H1 (cell line): Measurements from ENCODE around the gene CTNS. TPM values are rescaled to one million over a fixed set of nuclear protein-coding genes. Genes with fewer than 3 reads are reported as not detected.

Experiments
- CTCF ChIA-PET: fragments of 300-600 bp; sonication (Branson Sonifier 250); formaldehyde crosslinking; loops from one replicate; lab custom pipeline; 2021; ENCODE audit not compliant: partially characterized antibody; lab: Charles Lee
- POLR2A ChIA-PET: fragments of 300-600 bp; sonication (Branson Sonifier 250); formaldehyde crosslinking; loops from one replicate; lab custom pipeline; 2021; ENCODE audit warnings: inconsistent platforms; ENCODE audit not compliant: partially characterized antibody; lab: Charles Lee
- DNase-seq, 2 experiments: peaks; one replicate each; pipeline versions ENCODE4 v3.0.0 to v3.0.0-alpha.2; 2010 to 2022; ENCODE audit warnings: low spot score in 2 of 2, low read depth in 1 of 2, mixed read lengths in 1 of 2
- FAIRE-seq: peaks from 2 replicates; lab custom pipeline; 2011; peaks lifted over from hg19 to GRCh38; lab: Jason Lieb, UNC
- H2AFZ ChIP-seq: 2 replicates; pipeline ENCODE4 v1.8.1; 2012; ENCODE audit warnings: low read length, inconsistent platforms
- H2AK5ac ChIP-seq: 2 replicates; pipeline ENCODE4 v1.6.1; 2013; ENCODE audit warnings: low read depth, low read length
- H2BK120ac ChIP-seq: replicated peaks from 2 replicates; pipeline ENCODE3; 2013; ENCODE audit warnings: low read depth, low read length, inconsistent platforms
- H2BK12ac ChIP-seq: 2 replicates; pipeline ENCODE4 v1.6.1; 2013; ENCODE audit warnings: low read depth, low read length
- H2BK15ac ChIP-seq: 2 replicates; pipeline ENCODE4 v1.6.1; 2013; ENCODE audit warnings: low read length
- H2BK20ac ChIP-seq: 2 replicates; pipeline ENCODE4 v1.6.1; 2013; ENCODE audit warnings: low read length
- H2BK5ac ChIP-seq: 2 replicates; pipeline ENCODE4 v1.6.1; 2013; ENCODE audit warnings: low read depth, low read length
- H3K14ac ChIP-seq: 2 replicates; pipeline ENCODE4 v1.6.1; 2013; ENCODE audit warnings: inconsistent platforms; ENCODE audit not compliant: insufficient read length
- H3K18ac ChIP-seq: 2 replicates; pipeline ENCODE4 v1.6.1; 2013; ENCODE audit warnings: low read length; ENCODE audit errors: extremely low read depth
- H3K23ac ChIP-seq: 2 replicates; pipeline ENCODE4 v1.6.1; 2013; ENCODE audit warnings: inconsistent platforms; ENCODE audit not compliant: insufficient read length
- H3K23me2 ChIP-seq: 2 replicates; pipeline ENCODE4 v1.6.1; 2013; ENCODE audit warnings: low read depth, low read length
- H3K27ac ChIP-seq: 2 replicates; pipeline ENCODE4 v1.6.1; 2011; ENCODE audit warnings: low read depth, low read length, inconsistent platforms
- H3K27me3 ChIP-seq, 4 experiments: replicated peaks in 1 of 4; 1 replicate in 1 of 4; 2 replicates in 3 of 4; pipeline versions ENCODE4 v1.6.1 to v1.8.1; 2011 to 2013; ENCODE audit warnings: low read length in 3 of 4, mild to moderate bottlenecking in 3 of 4, inconsistent platforms in 2 of 4, mixed read lengths in 2 of 4, moderate library complexity in 1 of 4; ENCODE audit not compliant: control insufficient read depth in 3 of 4, insufficient read depth in 3 of 4; ENCODE audit errors: extremely low read depth in 1 of 4
- H3K36me3 ChIP-seq, 4 experiments: 2 replicates each; pipeline versions ENCODE4 v1.6.1 to v1.8.1; 2011 to 2013; ENCODE audit warnings: mild to moderate bottlenecking in 4 of 4, low read length in 3 of 4, moderate library complexity in 2 of 4, control low read depth in 1 of 4, inconsistent platforms in 1 of 4; ENCODE audit not compliant: insufficient read depth in 4 of 4, control insufficient read depth in 2 of 4
- H3K4ac ChIP-seq: replicated peaks from 2 replicates; pipeline ENCODE3; 2013; ENCODE audit warnings: low read length, low read depth, mixed read lengths, inconsistent platforms; ENCODE audit not compliant: insufficient read length
- H3K4me1 ChIP-seq, 4 experiments: replicated peaks in 1 of 4; 1 replicate in 1 of 4; 2 replicates in 3 of 4; pipeline versions ENCODE4 v1.6.1 to v1.8.1; 2011 to 2013; ENCODE audit warnings: low read length in 3 of 4, inconsistent platforms in 2 of 4, mixed read lengths in 1 of 4; ENCODE audit not compliant: insufficient read depth in 4 of 4, control insufficient read depth in 3 of 4
- H3K4me2 ChIP-seq, 2 experiments: 2 replicates each; pipeline versions ENCODE4 v1.6.1 to v1.8.1; 2011 to 2013; ENCODE audit warnings: low read depth in 2 of 2, low read length in 2 of 2, control low read depth in 1 of 2, inconsistent platforms in 1 of 2, mild to moderate bottlenecking in 1 of 2; ENCODE audit not compliant: insufficient read depth in 1 of 2
- H3K4me3 ChIP-seq, 4 experiments: fragments of 200-600, 300-600 bp in 1 of 4; sonication (generic), shearing (Covaris generic), sonication (Bioruptor Twin) in 1 of 4; 2 replicates each; pipeline versions ENCODE4 v1.5.1 to v1.8.1; 2011 to 2016; ENCODE audit warnings: low read length in 4 of 4, low read depth in 3 of 4, control low read depth in 2 of 4, inconsistent platforms in 2 of 4, mild to moderate bottlenecking in 2 of 4, mixed read lengths in 1 of 4, moderate library complexity in 1 of 4; ENCODE audit not compliant: insufficient read depth in 2 of 4; ENCODE audit errors: extremely low read depth in 1 of 4
- H3K56ac ChIP-seq: replicated peaks from 2 replicates; pipeline ENCODE3; 2013; ENCODE audit warnings: low read depth, mild to moderate bottlenecking, mixed read lengths, low read length, inconsistent platforms; ENCODE audit not compliant: insufficient read length
- H3K79me1 ChIP-seq: 2 replicates; pipeline ENCODE4 v1.6.1; 2013; ENCODE audit warnings: low read depth, low read length, control low read depth
- H3K79me2 ChIP-seq, 2 experiments: 2 replicates each; pipeline versions ENCODE4 v1.6.1 to v1.8.1; 2012 to 2013; ENCODE audit warnings: low read length in 2 of 2, mild to moderate bottlenecking in 2 of 2, inconsistent platforms in 1 of 2; ENCODE audit not compliant: insufficient read depth in 2 of 2, control insufficient read depth in 1 of 2
- H3K9ac ChIP-seq, 4 experiments: replicated peaks in 1 of 4; 1 replicate in 1 of 4; 2 replicates in 3 of 4; pipeline versions ENCODE4 v1.6.1 to v1.8.1; 2011 to 2013; ENCODE audit warnings: low read depth in 3 of 4, low read length in 3 of 4, control low read depth in 2 of 4, mild to moderate bottlenecking in 2 of 4, moderate library complexity in 2 of 4, inconsistent platforms in 1 of 4; ENCODE audit errors: extremely low read depth in 1 of 4
- H3K9me3 ChIP-seq, 2 experiments: 2 replicates each; pipeline versions ENCODE4 v1.6.1 to v1.8.1; 2012 to 2013; ENCODE audit warnings: mild to moderate bottlenecking in 2 of 2, moderate library complexity in 2 of 2, control low read depth in 1 of 2, inconsistent platforms in 1 of 2, low read depth in 1 of 2, low read length in 1 of 2, mixed read lengths in 1 of 2; ENCODE audit not compliant: insufficient read depth in 2 of 2
- H4K20me1 ChIP-seq, 2 experiments: replicated peaks in 1 of 2; 2 replicates each; pipeline versions ENCODE3 to v1.8.1; 2011 to 2013; ENCODE audit warnings: inconsistent platforms in 2 of 2, low read length in 2 of 2, mild to moderate bottlenecking in 1 of 2; ENCODE audit not compliant: insufficient read depth in 2 of 2, control insufficient read depth in 1 of 2
- H4K5ac ChIP-seq: 2 replicates; pipeline ENCODE4 v1.6.1; 2013; ENCODE audit warnings: low read length, low read depth, mixed read lengths, inconsistent platforms; ENCODE audit not compliant: insufficient read length
- H4K8ac ChIP-seq: 2 replicates; pipeline ENCODE4 v1.8.0; 2013; ENCODE audit warnings: mild to moderate bottlenecking, moderate library complexity, low read length, inconsistent platforms; ENCODE audit not compliant: insufficient read depth; ENCODE audit errors: extremely low read depth
- H4K91ac ChIP-seq: replicated peaks from 2 replicates; pipeline ENCODE3; 2013; ENCODE audit warnings: low read length, mixed read lengths, inconsistent platforms; ENCODE audit not compliant: insufficient read length
- NRF1 ChIP-seq: IDR thresholded peaks from 2 replicates; pipeline ENCODE4 v1.6.1; 2011; ENCODE audit warnings: mild to moderate bottlenecking, low read depth, low read length, improper control_type of control experiment
- PHF8 ChIP-seq: fragments of 200-600 bp; sonication (generic); conservative IDR thresholded peaks from 2 replicates; pipeline ENCODE4 v1.7.1; 2012; ENCODE audit warnings: low read depth, mild to moderate bottlenecking, inconsistent platforms, low read length, moderate library complexity
- WGBS, 2 experiments: shearing (Covaris generic) in 1 of 2; methylation state at CpG; one replicate each; pipeline versions ENCODE4 v1.1.6 to v1.1.7; 2013 to 2015; ENCODE audit warnings: low lambda C conversion rate in 2 of 2, mixed read lengths in 2 of 2, inconsistent platforms in 1 of 2, low coverage in 1 of 2, missing lambda C conversion rate in 1 of 2; ENCODE audit not compliant: insufficient replicate concordance in 2 of 2, insufficient coverage in 1 of 2, insufficient read length in 1 of 2; ENCODE audit errors: extremely low coverage in 1 of 2, missing lambda C conversion rate in 1 of 2; 5-methylcytosine and 5-hydroxymethylcytosine counted together
- polyA plus RNA-seq, 7 experiments: library from polyadenylated mRNA; depleted of rRNA in 3 of 7; stranded (reverse) in 5 of 7; unstranded in 2 of 7; fragments of >200 nt in 5 of 7; fragments of 200-250 nt in 2 of 7; gene quantifications; 1 replicate in 5 of 7; 2 replicates in 1 of 7; 4 replicates in 1 of 7; pipeline versions ENCODE4 v1.2.1 to v1.2.3, GENCODE V29; 2011 to 2013; ENCODE audit warnings: missing spikeins in 2 of 7, mixed read lengths in 2 of 7
- total RNA-seq: library from RNA; stranded (reverse); fragmentation: NEBNext Ultra II Directional; extraction: Animal tissue kit (Norgen Biotek cat#: 25700); gene quantifications from 2 replicates; pipeline ENCODE4 v1.2.1, GENCODE V29; 2021
- TF ChIP-seq, protein P1 (sequence below): IDR thresholded peaks from 2 replicates; pipeline ENCODE4 v1.6.1; 2012; ENCODE audit warnings: inconsistent platforms

The CTNS gene
- total and polyA plus RNA-seq, 2 of the 8 experiments (the other 6 are each of a cell fraction or from before 2014, with no cell fraction given) = 11.6 to 12.9 TPM

DNA sequence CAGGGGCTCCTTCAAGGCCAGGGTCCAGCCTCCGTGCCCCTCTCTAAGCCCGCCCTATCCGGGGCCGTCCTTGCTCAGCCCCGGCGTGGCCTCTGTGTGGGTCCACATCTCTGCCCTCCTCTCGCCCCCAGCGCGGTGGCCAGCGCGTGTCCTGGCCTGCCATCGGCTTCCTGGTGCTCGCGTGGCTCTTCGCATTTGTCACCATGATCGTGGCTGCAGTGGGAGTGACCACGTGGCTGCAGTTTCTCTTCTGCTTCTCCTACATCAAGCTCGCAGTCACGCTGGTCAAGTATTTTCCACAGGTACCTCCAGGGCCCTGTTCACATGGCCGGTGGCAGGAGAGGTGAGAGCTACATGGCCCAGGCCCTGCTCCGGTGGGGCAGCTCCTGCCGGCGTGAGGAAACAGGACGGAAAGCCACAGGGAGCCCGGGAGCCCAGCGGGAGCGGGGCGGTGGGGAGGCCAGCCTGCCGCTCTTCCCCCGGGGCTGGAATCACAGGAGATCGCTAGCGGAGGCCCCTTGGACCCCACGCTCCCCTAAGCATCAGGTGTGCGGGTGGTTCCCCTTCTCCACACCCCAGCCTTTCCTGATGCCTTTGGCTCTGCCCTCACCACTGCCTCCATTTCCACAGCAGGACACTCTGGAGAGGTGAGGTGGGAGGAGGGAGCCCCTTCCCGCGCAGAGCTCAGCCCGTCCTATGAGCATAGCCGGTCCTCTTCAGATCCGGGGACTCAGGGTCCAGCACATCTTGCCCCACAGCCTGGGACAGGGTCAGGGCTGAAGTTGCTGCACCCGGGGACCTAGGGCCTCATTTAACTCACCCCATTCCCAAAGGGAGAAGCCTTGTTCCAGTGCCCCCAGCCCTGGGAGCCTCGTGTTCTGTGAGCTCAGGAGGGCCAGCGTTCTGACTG lies 21.6 kb downstream of the CTNS start:
- Histone ChIP-seq H3K23ac (no peak overlapping the region), H3K79me1 (no peaks in the 10 kb centered on the region; the same call in 1 of the 2 replicates), H4K91ac (no peak overlapping the region), H3K27ac (no peak overlapping the region), H2BK120ac (no peak overlapping the region), H3K4me3 (no peak overlapping the region), H3K4me2 (no peak overlapping the region), H3K79me2 (no peaks in the 10 kb centered on the region), H3K27me3 (no peaks in the 10 kb centered on the region), H3K36me3 (peaks cover 0 to 6% (median 2%) of the 10 kb centered on the region in 4 experiments; a peak in 4 of 8 replicates), H3K9ac (no peak overlapping the region), H3K4ac (no peak overlapping the region), H2BK12ac (no peak overlapping the region), H2BK20ac (no peak overlapping the region), H4K8ac (peak overlapping the region; percentile 21), H3K9me3 (no peaks in the 10 kb centered on the region), H3K18ac (no peak overlapping the region), H4K20me1 (peaks cover 4 to 5% of the 10 kb centered on the region in 2 experiments), H3K23me2 (no peaks in the 10 kb centered on the region; the same call in 1 of the 2 replicates), H4K5ac (no peak overlapping the region), H3K14ac (no peak overlapping the region), H2BK15ac (no peak overlapping the region), H3K56ac (no peak overlapping the region), H3K4me1 (peaks cover 0 to 3% (median 1%) of the 10 kb centered on the region in 4 experiments; a peak in 3 of 7 replicates), H2BK5ac (no peak overlapping the region), H2AK5ac (no peak overlapping the region), H2AFZ (no peak overlapping the region)
- CTCF ChIA-PET = interaction anchor here (1.5 to 4.2 kb wide), 3 partner anchors 9 to 25 kb away, joined by 5 to 20 read pairs (median 7); no protein-coding TSS in a partner anchor
- no peak for DNase-seq
- TF ChIP-seq PHF8 (no peak), NRF1 (no peak)
- TF ChIP-seq, protein P1, sequence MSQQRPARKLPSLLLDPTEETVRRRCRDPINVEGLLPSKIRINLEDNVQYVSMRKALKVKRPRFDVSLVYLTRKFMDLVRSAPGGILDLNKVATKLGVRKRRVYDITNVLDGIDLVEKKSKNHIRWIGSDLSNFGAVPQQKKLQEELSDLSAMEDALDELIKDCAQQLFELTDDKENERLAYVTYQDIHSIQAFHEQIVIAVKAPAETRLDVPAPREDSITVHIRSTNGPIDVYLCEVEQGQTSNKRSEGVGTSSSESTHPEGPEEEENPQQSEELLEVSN = no peak
- no peak for FAIRE-seq
- POLR2A ChIA-PET = interaction anchor here (1.9 to 18.4 kb wide), 4 partner anchors 6 to 16 kb away, joined by 5 to 194 read pairs (median 102); partner anchors contain the start of genes EMC6 and TAX1BP3
- WGBS, 2 experiments = 93% methylated on average over 35 of the region's 42 CpGs; no CpG with 5 or more reads in 1 of the 2 experiments
